ENCODE data around the gene RNASE1.
"Not testable (repeated sequence)": the region's sequence is repeated elsewhere in the genome, so short reads cannot be mapped to it uniquely, and the experiment has no call there.

GRCh38 chr14:20759465-20759864 is 43.2 kb downstream of the RNASE1 start:
- not testable (repeated sequence) for TF ChIP-seq ARNT (IDR thresholded peaks at IDR 0.05); ELF4 (IDR thresholded peaks at IDR 0.05); FOXM1 (IDR thresholded peaks at IDR 0.05; ENCODE audit: borderline replicate concordance); SP1 (IDR thresholded peaks at IDR 0.05); NFRKB (IDR thresholded peaks at IDR 0.05); PKNOX1 (IDR thresholded peaks at IDR 0.05); TARDBP (IDR thresholded peaks at IDR 0.05)

Data from HEK293T (cell line).